HG02885 (cell line): ENCODE measurements around the gene PEPD.
"Not testable (repeated sequence)": the region's sequence is repeated elsewhere in the genome, so short reads cannot be mapped to it uniquely, and the experiment has no call there.

Source experiments
- ATAC-seq: cut with Tn5 transposase; IDR thresholded peaks from one replicate; pipeline ENCODE4 v1.9.1; 2021; ENCODE audit warnings: mild to moderate bottlenecking; ENCODE audit not compliant: unreplicated experiment, poor library complexity

Gene PEPD

DNA sequence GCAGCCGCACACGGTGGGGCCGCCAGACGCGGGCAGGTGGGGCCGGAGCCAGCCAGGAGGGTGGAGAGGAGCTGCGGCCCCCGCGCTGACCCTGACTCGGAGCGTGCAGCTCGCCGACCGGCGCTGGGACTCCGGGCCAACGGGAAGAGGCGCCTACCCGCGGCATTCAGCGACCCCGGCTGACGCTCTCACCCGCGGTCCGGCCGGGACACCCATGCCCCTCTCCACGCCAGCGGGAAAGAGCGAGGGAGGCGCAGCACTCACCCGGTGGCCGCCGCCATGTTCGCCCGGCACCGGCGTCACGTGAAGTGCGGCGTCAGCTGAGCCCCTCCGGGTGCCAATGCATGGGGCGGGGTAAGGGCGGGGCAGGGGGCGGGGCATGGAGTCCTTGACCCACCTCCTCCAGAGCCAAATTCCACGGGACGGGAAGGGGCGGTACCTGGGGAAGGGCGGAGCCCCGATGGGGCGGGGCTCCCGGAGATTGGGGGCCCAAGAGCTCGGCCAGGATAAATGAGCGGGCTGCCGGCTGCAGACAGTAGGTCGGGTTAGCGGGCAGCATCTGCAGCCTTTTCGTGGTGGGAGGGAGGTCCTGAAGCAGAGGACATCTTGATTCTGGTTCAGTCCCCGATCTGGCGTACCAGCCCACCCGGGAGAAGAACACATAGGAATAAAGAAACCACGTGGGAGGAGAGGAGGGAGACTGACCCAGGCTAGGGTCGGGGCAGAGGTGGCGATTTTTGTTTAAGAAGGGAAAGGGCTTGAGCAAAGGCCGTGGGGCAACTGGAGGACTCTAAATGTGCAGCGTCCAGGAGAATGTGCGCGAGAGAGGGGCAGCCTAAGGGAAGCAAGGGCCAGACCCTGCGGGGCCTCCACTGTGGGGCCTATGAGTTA lies at the start of gene PEPD:
PEPD (minus strand) TSS at position 312 of the 891 bp plus-strand sequence; CDS start at position 281, 31 bp downstream.
- peak; percentile 90 for ATAC-seq

DNA sequence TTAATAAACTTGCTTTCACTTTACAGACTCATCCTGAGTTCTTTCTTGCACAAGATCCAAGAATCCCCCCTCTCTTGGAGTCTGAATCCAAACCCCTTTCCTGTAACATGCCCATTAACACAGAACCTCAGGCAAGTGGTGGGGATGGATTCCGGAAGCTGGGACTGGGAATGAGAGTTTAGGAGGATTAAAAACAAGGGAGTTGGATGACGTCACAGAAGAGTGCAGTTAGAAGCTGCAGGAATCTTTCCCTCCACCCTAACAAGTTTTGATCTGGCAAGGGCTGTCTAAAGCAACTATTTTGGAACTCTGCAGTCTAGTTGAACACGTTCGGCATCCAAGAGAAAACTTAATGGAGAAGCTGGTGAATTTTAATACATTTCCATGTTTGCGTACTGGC lies 48.2 kb upstream of the PEPD start:
- no peak for ATAC-seq

DNA sequence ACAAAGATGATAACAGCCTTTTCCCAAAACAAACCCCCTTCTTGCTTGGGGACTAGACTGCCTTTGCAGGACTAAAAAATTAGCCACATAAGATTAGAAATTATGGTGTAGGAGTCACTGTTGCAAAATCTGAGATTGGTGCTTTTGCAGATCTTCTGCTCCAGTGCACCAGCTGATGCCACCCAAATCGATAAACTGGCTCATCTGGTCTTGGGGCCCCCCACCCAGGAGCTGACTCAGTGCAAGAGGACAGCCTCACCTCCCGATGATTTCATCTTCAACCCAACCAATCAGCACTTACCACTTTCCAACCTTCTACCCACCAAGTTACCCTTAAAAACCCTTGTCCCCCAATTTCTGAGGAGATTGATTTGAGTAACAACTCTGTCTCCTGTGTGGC lies 47.1 kb upstream of the PEPD start:
- ATAC-seq, result no peak

DNA sequence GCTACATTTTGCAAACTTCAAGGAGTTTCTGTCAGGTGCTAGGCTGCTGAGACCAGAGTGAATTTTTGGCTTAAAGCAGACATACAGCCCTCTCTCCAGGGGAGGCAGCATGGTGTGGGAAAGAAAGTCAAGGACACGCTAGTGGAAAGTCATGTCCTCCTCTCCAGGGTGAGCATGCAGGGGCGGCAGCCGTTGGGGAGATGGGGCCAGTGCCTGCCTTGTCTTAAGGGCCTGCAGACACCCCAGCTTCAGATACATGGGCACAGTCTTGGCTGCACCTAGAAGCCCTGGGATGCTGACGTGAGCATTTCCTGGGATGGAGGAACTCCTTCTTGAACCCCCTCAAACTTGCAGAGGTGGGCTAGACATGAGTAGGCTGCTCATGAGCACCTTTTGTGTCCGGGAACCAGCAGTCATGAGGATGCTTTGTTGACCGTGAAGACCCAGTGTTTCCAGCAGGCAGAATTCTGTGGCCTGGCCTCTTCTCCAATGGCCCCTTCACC lies 43.3 kb upstream of the PEPD start:
- ATAC-seq, result no peak

DNA sequence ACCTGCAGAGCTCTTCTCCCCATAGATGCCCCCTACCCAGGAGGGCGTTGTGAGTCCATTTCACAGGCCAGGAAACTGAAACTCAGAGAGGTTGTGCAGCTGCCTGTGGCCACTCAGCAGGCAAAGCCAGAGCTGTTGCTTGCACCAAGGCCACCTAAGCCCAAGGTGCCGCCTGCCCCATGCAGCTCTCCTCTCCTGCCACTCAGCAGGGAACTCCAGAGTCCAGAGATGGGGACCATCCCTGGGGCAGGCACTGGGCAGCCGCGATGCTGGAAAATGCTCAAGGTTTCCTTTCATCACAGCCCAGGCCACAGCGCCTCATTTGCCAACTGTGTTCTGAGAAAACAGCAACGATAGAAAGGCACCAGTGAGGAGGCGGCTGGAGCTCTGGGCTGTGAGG lies 41.0 kb upstream of the PEPD start:
- ATAC-seq, result no peak

DNA sequence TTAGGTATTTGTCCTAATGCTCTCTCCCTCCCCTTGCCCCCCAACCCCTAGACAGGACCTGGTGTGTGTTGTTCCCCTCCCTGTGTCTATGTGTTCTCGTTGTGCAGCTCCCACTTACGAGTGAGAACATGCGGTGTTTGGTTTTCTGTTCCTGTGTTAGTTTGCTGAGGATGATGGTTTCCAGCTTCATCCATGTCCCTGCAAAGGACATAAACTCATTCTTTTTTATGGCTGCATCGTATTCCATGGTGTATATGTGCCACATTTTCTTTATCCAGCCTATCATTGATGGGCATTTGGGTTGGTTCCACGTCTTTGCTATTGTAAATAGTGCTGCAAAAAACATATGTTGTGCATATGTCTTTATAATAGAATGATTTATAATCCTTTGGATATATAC lies 40.1 kb upstream of the PEPD start:
- not testable (repeated sequence) for ATAC-seq

DNA sequence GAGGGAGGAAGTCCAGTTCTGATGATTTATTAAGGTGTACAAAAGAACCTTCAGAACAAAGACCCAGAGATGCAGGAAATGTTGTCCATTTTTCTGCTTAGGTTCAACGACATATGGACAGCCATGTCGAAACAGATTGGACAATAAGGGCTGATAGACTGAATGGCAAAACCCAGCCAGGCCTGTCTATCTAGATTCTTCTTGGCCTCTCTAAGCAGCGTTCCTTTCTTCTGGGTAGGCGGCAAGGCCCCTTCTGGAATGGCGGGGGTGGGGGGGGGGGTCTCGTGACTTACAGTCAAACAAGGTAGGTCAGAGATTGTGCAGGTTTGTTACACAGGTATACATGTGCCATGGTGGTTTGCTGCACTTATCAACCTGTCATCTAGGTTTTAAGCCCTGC lies 39.7 kb upstream of the PEPD start:
- ATAC-seq, result no peak

DNA sequence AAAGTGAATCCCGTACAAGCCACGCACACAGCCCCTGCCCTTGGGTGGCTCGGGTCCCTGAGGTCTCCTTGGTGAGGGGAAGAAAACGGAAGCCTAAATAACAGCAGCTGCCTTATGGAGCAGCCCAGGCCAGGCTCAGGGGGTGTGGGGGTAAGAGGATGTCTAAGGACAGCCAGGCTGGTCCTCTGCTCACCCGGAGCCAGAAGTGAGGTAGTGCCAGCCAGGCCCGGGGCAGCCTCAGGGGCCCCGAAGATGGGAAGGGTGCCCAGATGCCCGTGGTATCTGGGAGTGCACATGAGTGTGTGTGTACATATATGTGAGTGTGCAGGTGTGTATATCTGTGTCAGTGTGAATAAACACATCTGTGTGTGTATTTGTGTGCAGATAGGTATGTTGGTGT lies 38.4 kb upstream of the PEPD start:
- ATAC-seq, result no peak

DNA sequence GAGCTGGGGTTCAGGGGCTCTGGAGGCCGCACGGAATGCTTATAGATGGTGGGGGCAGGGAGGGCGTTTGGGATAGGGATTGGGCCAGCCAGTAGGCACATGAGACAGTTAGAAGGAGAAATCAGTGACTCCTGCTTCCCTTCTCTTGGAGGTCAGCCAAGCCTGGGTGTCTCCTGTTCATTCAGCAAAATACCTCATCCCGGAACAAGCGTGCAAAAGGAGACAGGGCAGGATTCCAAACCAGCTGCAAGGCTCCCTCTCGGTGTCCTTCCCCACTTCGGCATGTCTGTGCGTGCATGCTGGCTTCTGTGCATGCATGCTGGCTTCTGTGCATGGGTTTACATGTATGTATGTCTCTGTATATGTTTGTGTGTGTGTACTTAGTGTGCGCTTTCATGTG lies 37.3 kb upstream of the PEPD start:
- no peak for ATAC-seq

DNA sequence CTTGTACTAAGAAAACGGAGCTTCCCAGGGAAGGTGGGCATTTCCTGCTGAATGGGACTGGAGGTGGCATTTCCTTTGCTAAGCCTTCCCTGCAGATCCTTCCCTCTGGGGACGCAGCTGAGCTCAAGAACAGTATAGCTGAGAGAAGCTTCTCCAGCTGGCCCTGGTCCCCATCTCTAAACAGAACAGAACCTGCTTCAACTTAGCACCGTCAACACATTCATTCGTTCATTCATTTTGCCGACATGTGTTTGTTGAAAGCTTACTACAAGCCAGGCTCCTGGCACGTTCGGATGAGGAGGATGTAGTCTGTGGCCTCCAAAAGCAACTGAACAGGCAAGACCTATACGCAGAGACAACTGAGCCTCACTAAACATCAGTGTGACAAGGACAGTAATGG lies 36.6 kb upstream of the PEPD start:
- no peak for ATAC-seq

DNA sequence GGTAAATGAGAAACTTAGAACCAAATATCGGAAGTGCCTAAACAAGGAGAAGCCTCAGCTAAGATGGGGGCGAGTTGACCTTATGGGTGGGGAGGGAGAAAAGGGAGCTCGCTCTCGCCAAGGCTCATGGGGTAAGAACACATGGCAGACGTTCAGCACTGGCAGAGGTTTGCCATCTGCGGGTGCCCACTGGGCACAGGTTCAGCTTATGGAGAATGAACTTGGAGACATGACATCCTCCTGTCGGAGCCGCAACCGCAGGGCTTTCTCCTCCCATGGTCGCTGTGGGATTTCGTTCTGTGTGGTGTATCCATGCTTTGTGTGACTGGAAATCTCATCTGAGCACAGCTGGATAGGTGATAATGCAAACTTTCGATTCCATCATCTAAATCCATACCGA lies 36.1 kb upstream of the PEPD start:
- no peak for ATAC-seq

DNA sequence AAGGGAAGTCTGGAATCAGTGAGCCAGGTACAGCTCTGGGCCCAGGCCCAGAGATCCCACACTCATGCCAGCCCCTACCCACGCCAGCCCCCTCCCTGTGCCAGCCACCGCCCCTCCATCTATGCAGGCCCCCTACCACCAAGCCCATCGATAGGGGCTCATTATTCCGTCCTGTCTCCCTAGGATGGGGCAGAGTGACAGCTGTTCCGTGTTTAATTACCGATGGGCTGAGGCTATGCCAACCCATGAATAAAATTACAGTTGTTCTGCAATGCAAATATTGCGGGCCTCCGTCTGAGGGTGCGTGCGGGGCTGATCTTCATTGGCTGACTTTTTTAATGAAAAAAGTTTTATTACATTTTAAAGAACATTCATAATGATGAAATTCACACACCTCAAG lies 35.6 kb upstream of the PEPD start:
- ATAC-seq, result no peak

DNA sequence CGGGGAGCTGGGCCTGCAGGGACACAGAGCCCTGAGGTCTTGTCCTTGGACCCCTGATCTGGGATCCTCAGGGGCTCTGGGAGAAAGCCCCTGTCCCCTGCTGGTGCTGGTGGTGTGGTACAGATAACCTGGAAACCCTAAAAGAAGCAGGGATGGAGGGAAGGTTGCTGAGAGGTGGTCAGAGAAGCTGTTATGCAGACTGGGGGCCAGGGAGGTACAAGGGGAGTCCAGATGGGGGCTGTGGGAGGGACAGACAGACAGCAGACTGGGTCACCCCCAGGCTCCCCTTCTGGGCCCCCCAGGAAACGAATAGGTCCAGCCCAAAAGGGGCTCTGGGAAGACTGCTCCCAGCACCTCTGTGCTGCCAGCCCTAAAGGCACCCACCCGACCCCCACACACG lies 34.7 kb upstream of the PEPD start:
- no peak for ATAC-seq

DNA sequence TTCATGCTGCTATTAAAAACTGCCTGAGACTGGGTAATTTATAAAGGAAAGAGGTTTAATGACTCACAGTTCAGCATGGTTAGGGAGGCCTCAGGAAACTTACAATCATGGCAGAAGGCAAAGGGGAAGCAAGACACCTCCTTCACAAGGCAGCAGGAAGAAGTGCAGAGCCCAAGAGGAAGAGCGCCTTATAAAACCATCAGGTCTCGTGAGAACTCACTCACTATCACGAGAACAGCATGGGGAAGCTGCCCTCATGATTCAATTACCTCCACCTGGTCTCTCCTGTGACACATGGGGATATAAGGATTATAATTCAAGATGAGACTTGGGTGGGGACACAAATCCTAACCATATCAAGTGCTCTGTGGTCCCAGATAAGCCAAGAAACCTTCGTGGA lies 34.1 kb upstream of the PEPD start:
- ATAC-seq, result not testable (repeated sequence)

DNA sequence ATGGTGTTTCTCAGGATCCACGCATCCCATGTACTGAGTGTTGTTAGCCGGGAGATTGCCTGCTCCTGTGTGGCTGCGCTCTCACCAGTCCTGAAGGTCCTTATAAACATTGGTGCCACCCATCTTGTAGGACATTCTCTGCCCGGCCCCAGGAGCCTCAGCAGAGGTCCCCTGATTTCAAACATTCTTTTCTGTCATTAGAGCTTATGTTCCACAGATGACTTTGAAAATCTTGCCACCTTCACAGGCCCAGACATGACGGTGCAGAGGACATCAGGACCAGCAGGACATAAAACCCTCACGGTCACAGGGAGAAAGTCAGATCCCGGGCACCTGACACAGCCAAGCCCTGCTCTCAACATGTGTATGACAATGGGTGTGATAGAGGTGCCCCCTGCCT lies 33.2 kb upstream of the PEPD start:
- ATAC-seq, result no peak

DNA sequence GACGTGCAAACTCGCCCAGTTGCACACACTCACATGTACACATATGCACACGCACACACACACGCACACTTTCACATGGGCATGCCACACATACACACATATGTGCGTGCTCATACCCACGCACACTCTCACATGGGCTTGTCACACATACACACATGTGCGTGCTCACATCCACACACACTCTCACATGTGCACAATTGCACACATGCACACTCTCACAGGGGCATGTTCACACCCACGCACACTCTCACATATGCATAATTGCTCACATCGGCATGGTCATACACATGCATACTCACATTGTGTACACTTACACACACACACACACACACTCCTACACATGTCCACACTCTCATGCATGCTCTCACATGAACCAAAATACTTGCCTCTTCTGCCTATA lies 32.8 kb upstream of the PEPD start:
- ATAC-seq, result no peak

DNA sequence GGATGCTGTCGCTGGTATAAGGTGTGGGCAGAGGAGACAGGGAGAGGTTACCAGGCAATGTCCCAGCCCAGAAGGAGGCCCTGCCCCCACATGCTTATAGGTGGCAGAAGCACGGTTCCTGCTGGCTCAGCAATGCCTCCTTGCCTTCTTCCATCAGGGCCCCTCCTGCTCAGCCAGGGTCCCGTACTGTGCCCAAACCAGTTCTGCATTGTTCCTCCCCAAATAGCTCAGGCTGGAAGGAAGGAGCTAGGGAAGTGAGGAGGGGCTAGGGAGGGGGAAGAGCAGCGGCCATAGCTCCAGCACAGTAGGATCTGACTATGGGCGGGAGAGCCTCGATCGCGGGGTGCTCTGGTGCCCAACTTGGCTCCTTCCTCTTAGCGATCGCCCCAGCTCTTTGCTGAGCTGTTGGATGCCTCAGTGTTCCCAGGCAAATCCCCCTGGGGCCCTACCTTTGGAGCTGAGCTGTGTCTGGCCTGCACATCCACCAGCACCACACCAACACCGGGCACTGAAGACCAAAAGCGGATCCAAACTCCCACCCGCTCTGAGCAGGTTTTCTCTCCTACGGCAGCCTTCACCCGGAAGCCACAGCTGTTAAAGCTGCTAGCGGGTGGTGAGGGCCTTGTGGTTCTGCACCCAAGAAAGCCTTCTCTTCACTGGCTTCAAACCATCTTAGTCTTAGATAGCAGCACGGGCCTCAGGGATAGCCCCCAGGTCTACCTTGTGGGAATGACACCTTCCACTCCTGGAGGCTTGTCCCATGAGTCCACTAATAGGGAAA lies 32.1 kb upstream of the PEPD start:
- no peak for ATAC-seq

DNA sequence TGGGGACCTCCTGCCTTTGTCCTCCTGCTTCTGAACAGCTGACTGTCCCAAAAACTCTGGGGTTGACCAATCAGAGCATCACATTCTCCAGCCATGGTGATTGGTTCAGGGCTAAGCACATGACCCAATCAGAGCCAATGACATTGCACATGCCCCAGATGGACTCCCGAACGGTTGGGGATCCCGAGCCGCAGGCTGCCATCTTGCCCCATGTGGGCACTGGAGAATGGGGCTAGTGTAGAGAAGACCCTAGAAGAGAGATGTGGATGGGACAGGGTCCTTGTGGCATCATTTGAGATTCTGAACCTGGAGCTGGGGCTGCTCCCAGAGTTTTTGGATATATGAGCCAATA lies 31.3 kb upstream of the PEPD start:
- ATAC-seq, result no peak

DNA sequence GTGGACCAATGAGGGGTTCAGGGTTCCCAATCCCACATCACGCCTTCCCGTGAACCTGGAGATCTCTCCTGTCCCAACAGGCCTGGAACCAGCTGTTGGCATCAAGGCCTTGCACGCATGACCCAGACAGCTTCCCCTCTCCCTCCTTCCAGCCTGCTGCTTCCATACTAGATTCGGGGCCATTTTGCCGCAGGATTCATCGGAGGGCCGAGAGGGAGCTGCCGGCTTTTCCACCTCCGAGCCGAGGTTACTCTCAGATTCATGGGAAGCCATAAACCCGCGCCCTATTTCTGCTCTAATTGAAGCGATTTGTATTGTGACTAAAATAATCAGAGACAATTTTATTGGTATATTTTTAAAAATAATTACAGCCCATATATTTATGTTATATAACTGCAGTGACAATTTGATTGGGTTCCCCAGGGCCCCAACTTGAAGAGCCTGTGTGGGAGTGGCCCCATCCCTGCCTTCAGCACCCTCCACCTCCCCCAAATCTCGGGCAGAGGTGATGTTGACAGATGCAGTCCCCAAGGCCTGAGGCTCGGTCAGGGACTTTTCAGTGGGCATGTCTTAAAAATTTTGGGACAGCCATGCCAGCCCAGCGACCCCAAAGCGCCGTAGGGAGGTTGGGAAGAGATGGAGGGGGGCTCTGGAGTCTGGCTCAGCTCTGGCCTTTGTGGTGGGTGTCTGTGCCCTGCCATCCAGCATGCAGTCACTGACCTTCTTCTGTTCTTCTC lies 30.8 kb upstream of the PEPD start:
- ATAC-seq, result no peak

DNA sequence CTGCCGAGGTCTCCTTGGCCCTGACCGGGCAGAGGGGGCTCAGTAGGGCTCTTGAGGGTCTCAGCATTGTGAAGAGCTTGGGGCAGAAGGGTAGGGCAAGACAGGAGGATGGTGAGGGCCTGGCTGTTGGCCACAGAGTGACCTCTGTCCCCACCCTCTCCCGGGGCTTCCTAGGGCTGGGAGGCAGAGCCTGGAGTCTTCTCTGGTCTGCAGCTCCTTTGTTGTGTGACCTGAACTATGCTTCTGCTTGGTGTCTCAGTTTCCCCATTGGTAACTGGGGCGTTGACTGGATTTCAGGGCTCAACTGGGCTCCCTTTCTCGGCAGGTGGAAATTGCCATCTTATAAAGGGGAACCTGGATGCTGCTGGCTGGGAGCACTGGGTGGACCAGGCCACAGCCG lies 30.1 kb upstream of the PEPD start:
- ATAC-seq, result no peak

DNA sequence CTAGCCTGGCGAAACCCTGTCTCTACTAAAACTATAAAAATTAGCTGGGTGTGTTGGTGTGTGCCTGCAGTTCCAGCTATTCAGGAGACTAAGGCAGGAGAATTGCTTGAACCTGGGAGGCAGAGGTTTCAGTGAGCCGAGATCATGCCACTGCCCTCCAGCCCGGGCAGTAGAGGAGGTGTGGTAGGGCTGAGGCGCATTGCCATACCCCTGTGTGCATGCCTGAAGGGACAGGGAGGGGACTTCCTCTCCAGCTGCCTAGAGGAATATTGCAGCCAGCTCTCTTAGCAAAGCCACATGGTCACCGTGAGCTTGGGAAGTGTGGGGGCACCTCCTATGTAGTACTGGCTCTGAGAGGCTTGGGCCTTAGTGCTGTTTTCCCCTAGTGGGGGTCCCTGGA lies 29.2 kb upstream of the PEPD start:
- no peak for ATAC-seq
